ENCODE data around the gene RASL10B. TPM values are rescaled to one million over a fixed set of nuclear protein-coding genes. Genes with fewer than 3 reads are reported as not detected.

Gene RASL10B
- total RNA-seq, 1 donor from 2014 or later, result 4.8 TPM

DNA sequence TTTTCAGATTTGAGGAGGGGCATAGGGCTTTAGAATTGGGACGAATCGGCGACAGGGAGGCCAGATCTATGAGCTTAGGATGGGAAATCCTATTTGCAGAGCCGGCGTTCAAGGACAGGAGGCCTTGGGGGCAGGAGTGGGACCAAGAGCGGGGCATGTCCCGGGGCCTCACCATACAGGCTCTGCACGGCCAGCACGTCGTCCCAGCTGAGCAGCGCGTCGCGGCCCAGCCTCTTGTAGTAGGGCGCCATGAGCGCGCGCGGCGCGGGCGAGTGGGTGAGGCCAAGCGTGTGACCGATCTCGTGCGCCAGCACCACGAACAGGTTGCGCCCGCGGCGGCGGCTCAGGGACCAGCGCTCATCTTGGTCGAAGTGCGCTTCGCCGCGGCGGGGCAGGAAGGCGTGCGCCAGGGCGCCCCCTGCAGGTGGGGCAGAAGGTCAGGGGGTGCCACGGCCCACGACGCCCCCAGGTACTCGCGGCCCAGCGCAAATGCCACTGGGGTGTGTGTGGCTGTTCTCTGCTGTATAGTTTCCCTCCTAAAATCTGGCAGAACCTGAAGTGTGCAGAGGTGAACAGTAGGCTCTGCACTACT is 38.6 kb downstream of the RASL10B start:
- Mint-ChIP-seq H3K36me3 (no peaks in the 10 kb centered on the region), H3K4me3 (no peak overlapping the region), H3K4me1 (peaks cover 43% of the 10 kb centered on the region), H3K27me3 (ENCODE audit: insufficient read depth, low read depth) (peaks cover 6% of the 10 kb centered on the region), H3K27ac (no peak overlapping the region), H3K9me3 (no peaks in the 10 kb centered on the region)
- no peaks in the 10 kb centered on the region for H3K36me3 ChIP-seq
- no peak overlapping the region for H3K4me2 ChIP-seq
- no peak overlapping the region for H3K9ac ChIP-seq
- no peaks in the 10 kb centered on the region for H4K20me1 ChIP-seq (ENCODE audit: low read depth)
- H3K79me2 ChIP-seq (ENCODE audit: low read depth), result no peaks in the 10 kb centered on the region
- H3K9me3 ChIP-seq (ENCODE audit: low read depth), result no peaks in the 10 kb centered on the region
- no peak overlapping the region for H3K4me3 ChIP-seq
- H2AFZ ChIP-seq (replicated peaks), result no peak overlapping the region
- peaks cover 20% of the 10 kb centered on the region for H3F3A ChIP-seq (ENCODE audit: low read depth)
- DNase-seq (ENCODE audit: low spot score), result no peak
- no peaks in the 10 kb centered on the region for H3K27me3 ChIP-seq
- TF ChIP-seq, protein P1, sequence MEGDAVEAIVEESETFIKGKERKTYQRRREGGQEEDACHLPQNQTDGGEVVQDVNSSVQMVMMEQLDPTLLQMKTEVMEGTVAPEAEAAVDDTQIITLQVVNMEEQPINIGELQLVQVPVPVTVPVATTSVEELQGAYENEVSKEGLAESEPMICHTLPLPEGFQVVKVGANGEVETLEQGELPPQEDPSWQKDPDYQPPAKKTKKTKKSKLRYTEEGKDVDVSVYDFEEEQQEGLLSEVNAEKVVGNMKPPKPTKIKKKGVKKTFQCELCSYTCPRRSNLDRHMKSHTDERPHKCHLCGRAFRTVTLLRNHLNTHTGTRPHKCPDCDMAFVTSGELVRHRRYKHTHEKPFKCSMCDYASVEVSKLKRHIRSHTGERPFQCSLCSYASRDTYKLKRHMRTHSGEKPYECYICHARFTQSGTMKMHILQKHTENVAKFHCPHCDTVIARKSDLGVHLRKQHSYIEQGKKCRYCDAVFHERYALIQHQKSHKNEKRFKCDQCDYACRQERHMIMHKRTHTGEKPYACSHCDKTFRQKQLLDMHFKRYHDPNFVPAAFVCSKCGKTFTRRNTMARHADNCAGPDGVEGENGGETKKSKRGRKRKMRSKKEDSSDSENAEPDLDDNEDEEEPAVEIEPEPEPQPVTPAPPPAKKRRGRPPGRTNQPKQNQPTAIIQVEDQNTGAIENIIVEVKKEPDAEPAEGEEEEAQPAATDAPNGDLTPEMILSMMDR (IDR thresholded peaks at IDR 0.05), result peak; percentile 30
- TF ChIP-seq EZH2 (IDR thresholded peaks at IDR 0.05), result no peak
- TF ChIP-seq EZH2phosphoT487 (IDR thresholded peaks at IDR 0.05), result no peak
- H3K27ac ChIP-seq, result no peak overlapping the region
- peaks cover 41% of the 10 kb centered on the region for H3K4me1 ChIP-seq

DNA sequence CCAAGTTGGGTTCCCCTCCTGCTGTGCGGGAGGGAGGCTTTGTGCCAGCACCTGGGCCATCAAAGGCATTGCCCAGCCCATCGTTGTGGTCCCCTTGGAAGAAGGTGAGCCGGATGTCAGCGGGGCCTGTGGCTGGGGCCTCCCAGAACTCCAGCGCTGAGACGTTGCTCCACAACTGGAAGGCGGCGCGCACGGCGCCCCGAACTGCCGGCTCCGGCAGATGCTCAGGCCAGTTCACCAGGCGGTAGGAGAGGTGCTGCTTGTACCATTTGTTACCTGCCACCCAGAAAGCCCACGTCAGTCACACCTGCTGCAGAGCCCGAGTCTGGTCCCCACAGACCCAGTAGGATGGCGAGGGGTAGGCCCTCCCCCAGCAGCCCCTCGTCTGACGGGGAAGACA is 41.7 kb downstream of the RASL10B start:
- Histone ChIP-seq H3K9me3 (ENCODE audit: low read depth) (no peaks in the 10 kb centered on the region), H4K20me1 (ENCODE audit: low read depth) (no peaks in the 10 kb centered on the region), H2AFZ (replicated peaks) (peak overlapping the region; percentile 86), H3K4me1 (peaks cover 30% of the 10 kb centered on the region), H3K79me2 (ENCODE audit: low read depth) (no peaks in the 10 kb centered on the region), H3K4me2 (no peak overlapping the region), H3K27me3 (no peaks in the 10 kb centered on the region), H3F3A (ENCODE audit: low read depth) (peaks cover 5% of the 10 kb centered on the region), H3K27ac (no peak overlapping the region), H3K4me3 (no peak overlapping the region), H3K9ac (no peak overlapping the region), H3K36me3 (no peaks in the 10 kb centered on the region)
- H3K9me3 Mint-ChIP-seq, result no peaks in the 10 kb centered on the region
- H3K4me3 Mint-ChIP-seq, result no peak overlapping the region
- DNase-seq (ENCODE audit: low spot score), result no peak
- H3K4me1 Mint-ChIP-seq, result peaks cover 28% of the 10 kb centered on the region
- H3K36me3 Mint-ChIP-seq, result no peaks in the 10 kb centered on the region
- TF ChIP-seq, protein P1 (IDR thresholded peaks at IDR 0.05), result no peak
- TF ChIP-seq EZH2 (IDR thresholded peaks at IDR 0.05) (no peak), EZH2phosphoT487 (IDR thresholded peaks at IDR 0.05) (no peak)
- no peak overlapping the region for H3K27ac Mint-ChIP-seq
- peaks cover 7% of the 10 kb centered on the region for H3K27me3 Mint-ChIP-seq (ENCODE audit: insufficient read depth, low read depth)

- H2AFZ ChIP-seq (replicated peaks), result peak overlapping the region; percentile 86
- H3K4me3 Mint-ChIP-seq, result peak overlapping the region; percentile 60
- no peak for DNase-seq (ENCODE audit: low spot score)
- H3K4me2 ChIP-seq, result peak overlapping the region; percentile 12
- peaks cover 30% of the 10 kb centered on the region for H3K4me1 Mint-ChIP-seq
- H3K27ac ChIP-seq, result no peak overlapping the region
- no peaks in the 10 kb centered on the region for H3K9me3 ChIP-seq (ENCODE audit: low read depth)
- no peaks in the 10 kb centered on the region for H3K27me3 ChIP-seq
- H3K4me3 ChIP-seq, result no peak overlapping the region
- H3K9ac ChIP-seq, result no peak overlapping the region
- H3K4me1 ChIP-seq, result peaks cover 30% of the 10 kb centered on the region
- no peaks in the 10 kb centered on the region for H3K9me3 Mint-ChIP-seq
- TF ChIP-seq EZH2 (IDR thresholded peaks at IDR 0.05), result no peak
- no peak for TF ChIP-seq EZH2phosphoT487 (IDR thresholded peaks at IDR 0.05)
- TF ChIP-seq, protein P1 (IDR thresholded peaks at IDR 0.05), result no peak
- H3K27me3 Mint-ChIP-seq (ENCODE audit: insufficient read depth, low read depth), result peaks cover 7% of the 10 kb centered on the region
- peak overlapping the region; percentile 86 for H3K27ac Mint-ChIP-seq
- no peaks in the 10 kb centered on the region for H3K36me3 ChIP-seq
- H3F3A ChIP-seq (ENCODE audit: low read depth), result peaks cover 5% of the 10 kb centered on the region
- H3K79me2 ChIP-seq (ENCODE audit: low read depth), result no peaks in the 10 kb centered on the region
- no peaks in the 10 kb centered on the region for H3K36me3 Mint-ChIP-seq
- no peaks in the 10 kb centered on the region for H4K20me1 ChIP-seq (ENCODE audit: low read depth)
These were observed 42.4 kb downstream of the RASL10B start for GRCh38 chr17:35773679-35774425.

Measured in neural progenitor cell (in vitro differentiated cells).